GM18867 (cell line): ENCODE results near the gene AMACR.

Experiments
- ATAC-seq: cut with Tn5 transposase; IDR thresholded peaks from one replicate; pipeline ENCODE4 v1.9.1; 2021; ENCODE audit warnings: mild to moderate bottlenecking, moderate library complexity; ENCODE audit not compliant: unreplicated experiment

AMACR gene

DNA sequence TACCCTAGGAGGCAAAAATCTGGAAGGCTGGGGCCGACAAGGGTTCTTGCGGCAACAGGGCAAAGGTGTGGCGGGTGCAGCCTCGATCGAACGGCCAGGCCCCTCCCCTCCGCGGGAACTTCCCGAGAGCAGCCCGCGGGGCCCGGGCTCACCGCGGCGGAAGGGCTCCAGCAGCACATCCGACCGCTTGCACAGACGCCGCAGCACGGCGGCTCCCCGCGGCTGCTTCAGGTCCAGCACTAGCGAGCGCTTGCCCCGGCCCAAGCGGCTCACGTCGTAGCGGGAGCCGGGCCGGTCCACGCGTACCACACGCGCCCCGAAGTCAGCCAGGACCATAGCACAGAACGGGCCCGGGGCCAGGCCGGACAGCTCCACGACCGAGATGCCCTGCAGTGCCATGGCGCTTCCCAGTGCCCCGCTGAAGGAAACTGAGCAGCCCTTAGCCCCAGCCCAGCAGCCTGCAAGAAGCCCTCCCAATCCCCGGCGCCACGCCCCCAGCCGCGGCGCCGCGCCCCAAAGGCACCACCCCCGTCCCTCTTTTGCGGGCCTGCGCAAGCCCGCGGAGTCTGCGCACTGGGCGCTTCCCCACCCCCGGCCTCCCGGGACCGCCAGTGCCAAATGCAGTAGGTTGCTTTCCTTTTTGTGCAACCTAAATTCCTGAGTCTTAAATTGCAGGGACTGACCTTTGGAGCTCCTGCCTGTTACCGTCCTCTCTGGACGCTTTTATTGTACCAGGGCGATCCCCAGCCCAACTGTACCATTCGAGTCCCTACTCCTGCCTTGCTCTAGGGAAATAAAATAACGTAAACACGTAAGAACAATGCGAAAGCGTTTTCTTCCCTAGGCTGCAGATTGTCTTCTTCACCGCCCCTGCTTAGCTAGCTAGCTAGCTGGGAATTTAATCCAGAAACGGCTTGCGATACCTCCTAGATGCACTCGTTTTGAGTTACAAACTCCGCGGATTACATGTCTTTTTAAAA is at the start of gene AMACR:
TSS of gene AMACR (minus strand) at position 430 of the 980 bp plus-strand sequence. CDS start at position 399, 31 bp downstream.
- ATAC-seq = peak; percentile 95

- ATAC-seq = no peak
Observed at GRCh38 chr5:34057569-34057968, 49.7 kb upstream of the AMACR start.

DNA sequence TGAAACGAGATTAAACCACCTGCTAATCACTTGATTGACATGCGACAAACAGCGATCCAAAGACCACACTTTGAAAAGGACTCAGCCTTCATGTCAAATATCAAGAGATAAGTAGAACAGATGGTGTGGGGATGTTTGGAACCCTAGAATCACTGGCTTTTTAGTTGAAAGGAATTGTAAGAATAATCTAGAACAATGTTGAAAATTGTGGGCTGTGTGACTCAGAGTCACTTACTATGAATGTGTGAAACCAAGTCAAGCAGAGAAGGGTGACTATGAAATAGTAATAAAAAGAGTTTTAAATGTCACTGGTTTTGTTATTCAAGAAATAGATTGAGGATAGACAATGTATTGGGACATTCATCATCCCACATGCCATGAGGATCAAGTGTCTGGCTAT is 49.3 kb upstream of the AMACR start:
- no peak for ATAC-seq

GRCh38 chr5:34055667-34056066 is 47.8 kb upstream of the AMACR start:
- no peak for ATAC-seq

DNA sequence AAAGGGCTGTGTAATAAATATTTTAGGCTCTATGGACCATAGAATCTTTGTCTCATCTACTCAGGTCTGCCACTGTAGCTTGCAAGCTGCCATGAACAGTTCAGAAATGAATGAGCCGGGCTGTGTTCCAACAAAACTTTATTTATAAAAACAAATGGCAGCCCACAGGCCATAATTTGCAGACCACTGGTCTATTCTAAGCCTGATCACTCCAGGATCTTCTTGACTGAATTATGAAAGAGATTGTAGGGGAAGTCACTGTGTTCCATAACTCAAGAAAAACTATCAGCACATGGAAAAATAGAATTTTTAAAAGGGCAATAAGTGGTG is 46.5 kb upstream of the AMACR start:
- no peak for ATAC-seq

DNA sequence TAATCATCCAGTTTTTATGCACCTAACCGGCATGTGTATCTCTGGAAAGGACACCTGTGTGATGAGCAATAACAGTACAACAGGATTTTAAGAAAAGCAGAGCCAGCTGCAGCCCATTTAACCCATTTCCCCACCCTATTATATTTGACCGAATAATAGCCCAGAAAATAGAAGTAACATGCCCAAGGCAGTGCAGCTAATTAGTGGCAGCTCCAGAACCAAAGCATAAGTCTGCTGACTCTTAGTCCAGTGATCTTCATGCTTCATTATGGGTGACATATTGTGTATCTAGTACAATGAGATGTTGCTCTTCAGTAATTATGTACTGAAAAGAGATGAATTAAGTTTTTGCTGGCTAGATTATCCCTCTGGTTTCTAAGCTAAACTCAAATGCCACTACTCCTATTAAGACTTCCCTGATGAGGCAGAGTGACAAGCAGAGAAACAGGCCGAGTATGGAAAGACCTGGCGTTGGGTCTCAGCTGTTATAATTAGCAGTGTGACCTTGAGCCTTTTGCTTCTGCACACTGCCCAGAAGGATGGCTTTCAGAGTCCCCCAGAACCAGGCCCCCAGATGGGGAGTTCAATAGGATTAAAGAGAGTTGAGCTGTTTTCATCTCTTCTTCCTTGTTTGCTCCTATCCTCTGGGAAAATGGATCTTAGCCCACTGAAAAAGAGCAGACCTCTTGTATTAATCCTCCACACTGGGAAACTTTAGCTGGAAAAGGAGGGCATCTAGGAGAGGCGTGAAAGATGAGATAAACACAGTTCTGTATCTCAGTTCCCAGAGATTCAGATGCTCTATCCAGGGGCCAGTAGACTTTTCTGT is 45.9 kb upstream of the AMACR start:
- ATAC-seq = no peak

GRCh38 chr5:34053133-34053532 is 45.3 kb upstream of the AMACR start:
- no peak for ATAC-seq

GRCh38 chr5:34051374-34051980 is 43.6 kb upstream of the AMACR start:
- no peak for ATAC-seq

DNA sequence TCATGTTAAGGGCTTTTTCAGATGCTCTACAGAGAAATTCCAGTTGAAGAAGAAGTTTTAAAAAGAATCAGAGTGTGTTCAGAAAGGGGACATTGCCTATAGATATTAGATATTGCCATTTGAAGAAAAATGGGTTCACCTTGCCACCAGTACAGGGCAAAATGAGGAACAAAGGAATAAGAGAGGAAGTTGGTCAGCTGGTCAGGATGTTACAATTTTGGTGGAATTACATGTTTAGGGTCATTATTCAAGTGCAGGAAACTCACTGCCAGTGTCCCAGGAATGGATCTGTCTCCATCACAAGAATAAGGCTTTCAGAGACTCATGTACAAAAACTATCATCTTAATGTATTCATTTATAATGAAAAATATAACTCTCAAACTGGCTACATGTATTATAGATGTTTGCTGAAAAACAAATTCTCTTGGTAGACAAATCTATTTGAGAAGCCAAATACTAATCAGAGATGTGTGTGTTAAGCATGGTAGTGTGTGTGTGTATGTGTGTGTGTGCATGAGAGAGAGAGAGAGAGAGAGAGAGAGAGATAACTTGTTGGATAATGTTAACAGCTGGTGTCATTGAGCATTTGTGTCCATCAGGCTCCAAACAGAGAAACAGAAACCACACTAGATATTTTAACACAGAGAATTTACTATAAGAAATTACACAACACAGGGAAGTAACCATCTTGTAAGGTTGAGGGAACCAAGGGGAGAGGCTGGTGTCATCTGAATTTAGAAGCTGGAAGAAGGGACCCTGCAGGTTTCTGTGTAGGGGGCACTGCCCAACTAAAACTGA is 40.1 kb upstream of the AMACR start:
- ATAC-seq = no peak

GRCh38 chr5:34047143-34047542 is 39.3 kb upstream of the AMACR start:
- no peak for ATAC-seq

- ATAC-seq = no peak
Observed at GRCh38 chr5:34045996-34046395, 38.1 kb upstream of the AMACR start.

- ATAC-seq = no peak
Observed at GRCh38 chr5:34045023-34045422, 37.2 kb upstream of the AMACR start.

DNA sequence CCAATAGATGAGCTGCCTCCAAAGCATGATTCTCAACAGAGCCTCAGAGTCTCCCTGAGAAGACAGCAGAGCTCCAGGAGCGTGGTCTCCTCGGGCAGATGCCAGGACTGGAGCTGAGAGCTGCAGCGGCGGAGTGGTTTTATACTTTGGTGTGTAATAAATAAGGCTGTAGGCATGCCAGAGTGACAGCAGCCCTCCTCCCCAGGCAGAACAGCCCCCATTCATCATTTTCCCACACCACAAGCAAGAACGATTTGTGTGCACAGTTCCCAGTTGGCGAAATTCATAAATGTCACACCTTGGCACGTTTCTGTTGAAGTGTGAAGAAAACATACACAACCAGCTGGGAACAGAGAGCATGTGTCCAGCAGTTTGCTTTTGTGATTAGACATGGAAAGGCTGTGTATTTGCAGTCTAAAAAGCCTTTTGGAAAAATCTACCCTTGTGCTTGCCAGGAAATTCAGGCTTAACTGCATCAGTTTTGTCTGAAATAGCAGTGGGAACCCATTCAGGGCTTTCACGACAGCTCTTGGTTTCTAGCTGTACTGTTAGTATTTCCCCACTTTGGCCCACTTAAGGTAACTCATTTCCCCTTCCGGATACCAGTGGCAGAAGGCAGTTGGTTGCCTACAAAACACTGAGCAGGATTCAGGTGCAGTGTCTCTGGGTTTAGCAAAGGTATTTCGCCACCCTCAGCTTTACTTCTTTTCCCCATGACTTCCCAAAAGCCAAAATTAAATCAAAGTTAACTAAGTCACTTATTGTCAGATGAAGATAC is 35.4 kb upstream of the AMACR start, which contains the start of gene C1QTNF3:
TSS of gene C1QTNF3 (minus strand) at position 115 of the 778 bp plus-strand sequence. CDS start at position 27, 88 bp downstream.
- ATAC-seq = no peak

DNA sequence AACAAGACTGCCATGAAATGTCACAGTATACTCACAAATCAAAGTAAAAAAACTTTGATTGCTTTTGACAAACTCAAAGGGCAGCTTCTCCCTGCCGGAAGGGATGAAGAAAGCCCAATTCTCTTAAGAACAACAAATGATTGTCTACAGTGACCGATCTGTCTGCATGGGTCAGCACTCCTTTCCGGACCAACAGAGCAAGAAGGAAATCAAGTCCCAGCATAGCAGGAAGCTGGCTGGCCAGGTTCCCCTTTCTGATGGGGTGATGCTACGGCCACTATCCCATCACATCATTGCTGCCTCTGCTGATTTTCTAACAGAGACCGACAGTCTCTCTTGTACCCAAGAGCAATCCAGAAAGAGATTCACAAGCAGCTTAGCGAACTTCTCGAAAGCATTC is 34.5 kb upstream of the AMACR start:
- ATAC-seq = no peak

GRCh38 chr5:34041247-34041972 is 33.6 kb upstream of the AMACR start:
- peak; percentile 41 for ATAC-seq

GRCh38 chr5:34040472-34040871 is 32.6 kb upstream of the AMACR start:
- no peak for ATAC-seq

- no peak for ATAC-seq
Observed at GRCh38 chr5:34039398-34040157, 31.7 kb upstream of the AMACR start.

- no peak for ATAC-seq
Observed at GRCh38 chr5:34038838-34039237, 31.0 kb upstream of the AMACR start.
